ENCODE results near the gene KRT76.
"Not testable (repeated sequence)": the region's sequence is repeated elsewhere in the genome, so short reads cannot be mapped to it uniquely, and the experiment has no call there.

Gene KRT76

DNA sequence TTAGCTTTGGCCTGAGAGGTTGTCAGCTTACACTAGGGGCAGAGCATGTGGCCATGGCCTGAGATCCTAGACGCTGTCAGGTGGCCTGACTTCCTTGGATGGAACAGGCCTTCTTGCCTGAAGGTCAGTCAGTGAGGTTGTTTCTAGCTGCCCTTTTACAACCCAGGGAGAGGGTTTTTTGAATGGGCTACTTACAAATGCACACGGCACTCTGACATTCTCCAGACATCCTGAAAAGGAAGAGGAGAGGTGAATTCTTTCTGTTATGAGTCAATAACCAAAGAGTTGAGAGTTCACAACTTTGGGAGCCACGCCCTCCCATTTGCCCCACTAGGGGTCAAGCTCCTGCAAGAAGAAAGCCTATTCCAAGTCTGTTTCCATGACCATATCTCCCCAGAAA, 7.8 kb downstream of the KRT76 start:
- Histone ChIP-seq H3K9me3 (ENCODE audit: control insufficient read depth, low read length) (no peaks in the 10 kb centered on the region), H3K27me3 (ENCODE audit: control insufficient read depth, insufficient read depth, low read length) (peaks cover 15% of the 10 kb centered on the region), H3K9ac (ENCODE audit: low read length) (no peak overlapping the region), H3K36me3 (ENCODE audit: control insufficient read depth, insufficient read depth, low read length) (no peaks in the 10 kb centered on the region), H3K4me3 (ENCODE audit: low read length) (no peak overlapping the region), H3K4me1 (ENCODE audit: control insufficient read depth, insufficient read depth, low read length) (no peaks in the 10 kb centered on the region)

- Histone ChIP-seq H3K9me3 (ENCODE audit: control insufficient read depth, low read length) (no peaks in the 10 kb centered on the region), H3K4me1 (ENCODE audit: control insufficient read depth, insufficient read depth, low read length) (no peaks in the 10 kb centered on the region), H3K36me3 (ENCODE audit: control insufficient read depth, insufficient read depth, low read length) (no peaks in the 10 kb centered on the region), H3K9ac (ENCODE audit: low read length) (no peak overlapping the region), H3K27me3 (ENCODE audit: control insufficient read depth, insufficient read depth, low read length) (peaks cover 15% of the 10 kb centered on the region), H3K4me3 (ENCODE audit: low read length) (no peak overlapping the region)
These were observed 8.5 kb downstream of the KRT76 start for GRCh38 chr12:52768479-52769200.

GRCh38 chr12:52767427-52767826, 9.7 kb downstream of the KRT76 start:
- Histone ChIP-seq H3K4me1 (ENCODE audit: control insufficient read depth, insufficient read depth, low read length) (no peaks in the 10 kb centered on the region), H3K9ac (ENCODE audit: low read length) (no peak overlapping the region), H3K27me3 (ENCODE audit: control insufficient read depth, insufficient read depth, low read length) (peaks cover 12% of the 10 kb centered on the region), H3K4me3 (ENCODE audit: low read length) (no peak overlapping the region), H3K36me3 (ENCODE audit: control insufficient read depth, insufficient read depth, low read length) (no peaks in the 10 kb centered on the region), H3K9me3 (ENCODE audit: control insufficient read depth, low read length) (no peaks in the 10 kb centered on the region)

GRCh38 chr12:52767020-52767379, 10.1 kb downstream of the KRT76 start:
- H3K4me1 ChIP-seq (ENCODE audit: control insufficient read depth, insufficient read depth, low read length) = no peaks in the 10 kb centered on the region
- H3K9ac ChIP-seq (ENCODE audit: low read length) = no peak overlapping the region
- H3K36me3 ChIP-seq (ENCODE audit: control insufficient read depth, insufficient read depth, low read length) = no peaks in the 10 kb centered on the region
- H3K9me3 ChIP-seq (ENCODE audit: control insufficient read depth, low read length) = no peaks in the 10 kb centered on the region
- H3K27me3 ChIP-seq (ENCODE audit: control insufficient read depth, insufficient read depth, low read length) = peaks cover 8% of the 10 kb centered on the region
- H3K4me3 ChIP-seq (ENCODE audit: low read length) = no peak overlapping the region

DNA sequence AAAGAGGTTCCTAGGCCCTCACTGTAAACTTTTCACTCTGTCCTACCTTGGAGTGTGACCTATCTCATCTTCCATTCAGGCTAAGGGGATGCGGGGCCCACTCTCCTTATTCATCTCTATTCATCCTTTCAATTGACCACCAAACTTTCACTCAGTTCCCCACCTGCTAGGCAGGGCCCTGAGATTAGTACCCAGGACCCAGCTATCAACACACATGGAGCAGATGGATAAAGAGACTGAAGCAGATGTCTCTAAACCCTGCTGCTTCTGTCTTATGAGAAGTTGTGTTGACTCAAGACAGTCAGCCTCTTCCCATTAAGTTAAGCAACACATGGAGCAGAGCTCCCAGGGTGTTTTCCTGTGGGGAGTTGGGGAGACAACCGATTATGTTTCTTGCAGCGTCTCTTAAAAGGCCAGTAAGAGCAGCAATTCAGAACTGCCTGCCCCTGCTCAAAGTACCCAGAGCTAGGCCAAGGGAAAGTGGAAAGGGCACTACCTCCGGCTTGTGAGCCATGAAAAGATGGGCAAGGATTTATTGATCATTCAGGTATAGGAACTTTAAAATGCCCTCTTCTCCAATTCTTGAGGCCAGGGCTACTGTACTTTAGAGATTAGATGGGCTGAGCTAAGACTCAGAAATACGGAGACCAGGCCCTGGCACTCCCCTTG, 10.7 kb downstream of the KRT76 start:
- Histone ChIP-seq H3K36me3 (ENCODE audit: control insufficient read depth, insufficient read depth, low read length) (no peaks in the 10 kb centered on the region), H3K9ac (ENCODE audit: low read length) (no peak overlapping the region), H3K27me3 (ENCODE audit: control insufficient read depth, insufficient read depth, low read length) (peaks cover 5% of the 10 kb centered on the region), H3K4me3 (ENCODE audit: low read length) (no peak overlapping the region), H3K9me3 (ENCODE audit: control insufficient read depth, low read length) (no peaks in the 10 kb centered on the region), H3K4me1 (ENCODE audit: control insufficient read depth, insufficient read depth, low read length) (no peaks in the 10 kb centered on the region)

DNA sequence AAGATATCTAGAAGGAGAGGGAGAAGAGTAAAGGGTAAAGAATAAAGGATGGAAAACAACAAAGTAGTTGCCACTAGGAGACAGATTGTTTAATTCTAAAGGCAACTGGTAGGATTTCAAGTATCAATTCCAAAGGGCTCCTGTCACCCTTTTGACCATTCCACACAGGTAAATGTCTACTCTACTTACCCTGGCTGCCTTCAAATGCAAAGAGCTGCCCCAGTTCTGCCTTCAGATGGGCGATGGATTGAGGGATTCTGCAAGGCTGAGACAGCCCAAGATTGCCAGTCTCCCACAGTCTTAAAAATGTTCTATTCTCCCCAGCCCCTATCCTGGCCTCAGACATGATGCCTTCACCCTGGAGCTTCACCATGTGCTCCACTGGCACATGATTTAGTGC, 11.4 kb downstream of the KRT76 start:
- Histone ChIP-seq H3K4me3 (ENCODE audit: low read length) (no peak overlapping the region), H3K27me3 (ENCODE audit: control insufficient read depth, insufficient read depth, low read length) (peaks cover 5% of the 10 kb centered on the region), H3K4me1 (ENCODE audit: control insufficient read depth, insufficient read depth, low read length) (no peaks in the 10 kb centered on the region), H3K9ac (ENCODE audit: low read length) (no peak overlapping the region), H3K9me3 (ENCODE audit: control insufficient read depth, low read length) (no peaks in the 10 kb centered on the region), H3K36me3 (ENCODE audit: control insufficient read depth, insufficient read depth, low read length) (no peaks in the 10 kb centered on the region)

DNA sequence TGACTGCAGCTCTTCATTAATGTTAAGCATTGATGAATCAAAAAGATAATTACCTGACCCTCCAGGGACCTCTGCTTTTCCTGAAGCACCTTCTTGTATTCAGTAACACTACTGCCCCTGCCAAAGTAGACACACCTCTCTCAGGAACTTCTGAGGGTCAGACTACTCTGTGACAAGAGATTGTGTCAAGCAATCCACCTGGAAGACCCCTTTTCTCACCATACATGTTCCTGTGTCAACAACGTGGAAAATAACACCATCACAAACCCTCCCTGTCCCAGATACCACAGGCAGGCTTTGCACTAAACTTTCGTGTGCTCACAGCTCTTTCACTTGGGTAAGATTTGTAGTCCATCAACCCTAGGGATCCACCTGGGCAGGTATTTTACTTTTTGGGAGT, 13.2 kb downstream of the KRT76 start:
- H3K9me3 ChIP-seq (ENCODE audit: control insufficient read depth, low read length) = no peaks in the 10 kb centered on the region
- H3K4me3 ChIP-seq (ENCODE audit: low read length) = no peak overlapping the region
- peaks cover 5% of the 10 kb centered on the region for H3K27me3 ChIP-seq (ENCODE audit: control insufficient read depth, insufficient read depth, low read length)
- no peak overlapping the region for H3K9ac ChIP-seq (ENCODE audit: low read length)
- no peaks in the 10 kb centered on the region for H3K36me3 ChIP-seq (ENCODE audit: control insufficient read depth, insufficient read depth, low read length)
- no peaks in the 10 kb centered on the region for H3K4me1 ChIP-seq (ENCODE audit: control insufficient read depth, insufficient read depth, low read length)

DNA sequence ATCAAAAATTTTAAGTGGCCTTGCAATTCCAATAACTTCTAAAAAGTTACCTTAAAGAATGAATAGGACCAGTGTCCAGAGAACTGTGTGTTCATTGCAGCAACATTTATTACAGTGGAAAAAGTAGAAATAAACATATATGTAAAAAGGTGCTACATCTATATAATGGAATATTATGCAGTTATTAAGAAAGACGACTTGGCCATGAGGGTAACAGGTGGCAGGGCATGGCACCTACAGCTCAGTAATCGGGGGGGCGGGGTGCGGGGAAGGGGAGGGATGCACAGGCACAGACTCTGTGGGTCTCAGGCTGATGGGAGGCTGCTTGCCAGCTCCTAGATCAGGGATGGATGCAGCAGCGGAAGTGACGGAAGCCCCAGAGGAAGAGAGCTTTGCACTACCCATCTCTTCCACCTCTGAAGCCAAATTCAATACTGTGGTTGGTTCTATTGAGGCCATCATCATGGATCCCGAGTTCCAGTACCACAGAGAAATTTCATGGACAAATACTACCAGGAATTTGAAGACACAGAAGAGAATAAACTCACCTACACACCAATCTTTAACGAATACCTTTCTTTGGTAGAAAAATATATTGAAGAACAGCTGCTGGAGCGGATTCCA, 14.0 kb downstream of the KRT76 start:
- Histone ChIP-seq H3K9ac (ENCODE audit: low read length) (no peak overlapping the region), H3K4me3 (ENCODE audit: low read length) (no peak overlapping the region), H3K36me3 (ENCODE audit: control insufficient read depth, insufficient read depth, low read length) (no peaks in the 10 kb centered on the region), H3K4me1 (ENCODE audit: control insufficient read depth, insufficient read depth, low read length) (no peaks in the 10 kb centered on the region), H3K9me3 (ENCODE audit: control insufficient read depth, low read length) (no peaks in the 10 kb centered on the region), H3K27me3 (ENCODE audit: control insufficient read depth, insufficient read depth, low read length) (peaks cover 2% of the 10 kb centered on the region)

DNA sequence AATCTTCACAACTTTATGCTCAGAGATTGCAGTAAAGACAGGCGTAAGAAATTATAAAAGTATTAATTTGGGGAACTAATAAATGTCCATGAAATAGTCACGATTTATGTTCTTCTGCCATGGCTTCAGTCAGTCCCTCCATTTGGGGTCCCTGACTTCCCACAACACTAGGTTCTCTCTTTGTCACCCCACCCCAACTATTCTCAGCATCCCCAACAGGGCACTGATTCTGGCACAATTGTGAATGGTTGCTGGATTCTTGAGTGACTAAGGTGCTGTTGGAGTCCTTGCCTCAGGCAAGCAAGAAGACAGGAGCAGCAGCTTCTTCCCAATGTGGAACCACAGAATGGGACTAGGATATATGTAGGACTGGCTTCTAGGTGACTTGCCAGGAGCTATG, 15.3 kb downstream of the KRT76 start:
- no peaks in the 10 kb centered on the region for H3K36me3 ChIP-seq (ENCODE audit: control insufficient read depth, insufficient read depth, low read length)
- no peaks in the 10 kb centered on the region for H3K4me1 ChIP-seq (ENCODE audit: control insufficient read depth, insufficient read depth, low read length)
- H3K27me3 ChIP-seq (ENCODE audit: control insufficient read depth, insufficient read depth, low read length) = no peaks in the 10 kb centered on the region

DNA sequence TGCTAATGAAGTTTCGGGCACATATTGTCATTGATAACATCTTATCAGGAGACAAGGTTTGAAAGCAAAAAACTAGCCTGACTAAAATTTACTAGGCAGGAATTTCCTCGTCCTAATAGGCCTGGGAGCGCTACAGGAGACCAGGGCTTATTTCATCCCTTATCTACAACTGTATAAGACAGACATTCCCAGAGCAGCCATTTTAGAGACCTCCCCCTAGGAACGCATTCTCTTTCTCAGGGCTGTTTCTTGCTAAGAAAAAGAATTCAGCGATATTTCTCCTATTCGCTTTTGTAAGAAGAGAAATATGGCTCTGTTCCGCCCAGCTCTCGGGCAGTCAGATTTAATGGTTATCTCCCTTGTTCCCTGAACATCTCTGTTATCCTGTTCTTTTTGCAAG, 15.9 kb downstream of the KRT76 start:
- H3K9me3 ChIP-seq (ENCODE audit: control insufficient read depth, low read length); H3K36me3 ChIP-seq (ENCODE audit: control insufficient read depth, insufficient read depth, low read length); H3K4me1 ChIP-seq (ENCODE audit: control insufficient read depth, insufficient read depth, low read length); H3K4me3 ChIP-seq (ENCODE audit: low read length); H3K27me3 ChIP-seq (ENCODE audit: control insufficient read depth, insufficient read depth, low read length); H3K9ac ChIP-seq (ENCODE audit: low read length): not testable (repeated sequence)

More for the DNA sequence above, 15.3 kb downstream of the KRT76 start:
- Histone ChIP-seq H3K4me3 (ENCODE audit: low read length) (no peak overlapping the region), H3K9ac (ENCODE audit: low read length) (no peak overlapping the region), H3K9me3 (ENCODE audit: control insufficient read depth, low read length) (no peaks in the 10 kb centered on the region)

DNA sequence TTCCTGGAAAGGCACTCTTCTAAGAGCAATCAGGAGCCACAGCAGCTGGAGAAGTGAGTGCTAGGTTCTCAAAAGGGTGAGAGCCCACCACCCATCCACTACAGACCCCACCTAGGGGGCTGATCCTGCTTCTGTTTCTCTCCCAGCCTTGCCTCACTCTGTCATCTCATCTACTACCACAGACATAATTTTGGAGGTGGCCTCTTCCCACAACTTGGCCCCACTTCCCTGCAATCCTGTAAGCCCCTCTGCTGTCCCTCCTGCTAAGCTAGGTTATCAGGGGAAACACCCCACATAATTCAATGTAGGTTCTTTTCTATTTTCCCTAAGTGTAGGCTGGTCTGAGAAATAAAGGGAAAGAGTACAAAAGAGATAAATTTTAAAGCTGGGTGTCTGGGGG, 16.5 kb downstream of the KRT76 start:
- Histone ChIP-seq H3K27me3 (ENCODE audit: control insufficient read depth, insufficient read depth, low read length) (no peaks in the 10 kb centered on the region), H3K9me3 (ENCODE audit: control insufficient read depth, low read length) (no peaks in the 10 kb centered on the region), H3K4me3 (ENCODE audit: low read length) (no peak overlapping the region), H3K4me1 (ENCODE audit: control insufficient read depth, insufficient read depth, low read length) (no peaks in the 10 kb centered on the region), H3K9ac (ENCODE audit: low read length) (no peak overlapping the region), H3K36me3 (ENCODE audit: control insufficient read depth, insufficient read depth, low read length) (no peaks in the 10 kb centered on the region)

DNA sequence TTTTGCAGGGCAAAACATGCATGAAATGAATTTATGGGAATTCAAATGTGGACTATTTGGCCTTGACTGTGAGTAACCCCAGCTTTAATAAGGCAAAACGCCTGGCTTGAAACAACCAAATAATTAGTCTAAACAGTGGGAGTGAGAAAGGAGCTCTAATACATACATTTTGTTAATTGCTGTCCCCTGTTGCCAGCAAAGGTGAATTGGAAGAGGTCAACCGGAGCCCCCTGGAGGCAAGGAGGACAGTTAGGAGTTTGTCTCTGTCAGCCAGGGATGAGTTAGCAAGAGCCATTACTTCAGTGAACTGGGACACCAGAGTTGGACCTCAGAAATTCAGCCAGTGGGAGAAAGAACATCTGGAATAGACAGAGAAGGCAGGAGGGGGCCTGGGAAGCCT, 17.4 kb downstream of the KRT76 start:
- no peaks in the 10 kb centered on the region for H3K36me3 ChIP-seq (ENCODE audit: control insufficient read depth, insufficient read depth, low read length)
- no peaks in the 10 kb centered on the region for H3K9me3 ChIP-seq (ENCODE audit: control insufficient read depth, low read length)
- H3K4me3 ChIP-seq (ENCODE audit: low read length) = no peak overlapping the region
- H3K4me1 ChIP-seq (ENCODE audit: control insufficient read depth, insufficient read depth, low read length) = no peaks in the 10 kb centered on the region
- no peaks in the 10 kb centered on the region for H3K27me3 ChIP-seq (ENCODE audit: control insufficient read depth, insufficient read depth, low read length)
- H3K9ac ChIP-seq (ENCODE audit: low read length) = no peak overlapping the region

Measured in mucosa of stomach (tissue), 1 donor.